HCT116 (cell line): ENCODE measurements around the gene RYR3. TPM values are rescaled to one million over a fixed set of nuclear protein-coding genes. Genes with fewer than 3 reads are reported as not detected.
A peak's percentile ranks its signal among the peaks of the same experiment; 100 is the strongest.

Experiments
- ATAC-seq: fragments of 200-7000 bp; cut with Tn5 transposase; 2 replicates; pipeline ENCODE4 v1.9.1; 2020; ENCODE audit warnings: mild to moderate bottlenecking, moderate library complexity
- BruUV-seq: library from RNA; stranded (reverse); fragments of 400-500 nt; replicated peaks from 2 replicates; lab custom pipeline; 2021; lab: Mats Ljungman, UMichigan
- CTCF ChIA-PET: fragments of 300-600 bp; sonication (Branson Sonifier 250); formaldehyde crosslinking; loops from one replicate; lab custom pipeline; 2021; ENCODE audit warnings: antibody characterized with exemption; lab: Charles Lee
- POLR2A ChIA-PET: fragments of 300-600, 350-600 bp; sonication (Branson Sonifier 250); formaldehyde crosslinking; loops from one replicate; lab custom pipeline; 2021; ENCODE audit warnings: antibody characterized with exemption; lab: Charles Lee
- RAD21 ChIA-PET, 2 experiments: fragments of 300-600 bp; sonication (Branson Sonifier 250); formaldehyde crosslinking; loops; one replicate each; lab custom pipeline; 2023; ENCODE audit warnings: low total read pairs in 2 of 2; ENCODE audit not compliant: uncharacterized antibody in 2 of 2, unreplicated experiment in 2 of 2, low non-redundant PET in 1 of 2; lab: Charles Lee
- DNase-seq: peaks from one replicate; pipeline ENCODE4 v3.0.0-alpha.2; 2010; ENCODE audit warnings: low read depth, low spot score
- H2AFZ ChIP-seq: fragments of 200-600 bp; shearing (Covaris generic), sonication (generic); 2 replicates; pipeline ENCODE4 v1.6.1; 2017; ENCODE audit warnings: low read depth, mixed run types, mixed read lengths, antibody characterized with exemption, low read length; ENCODE audit not compliant: poor library complexity, severe bottlenecking
- H3K27ac ChIP-seq: 2 replicates; pipeline ENCODE4 v1.5.1; 2012; ENCODE audit warnings: low read depth, low read length
- H3K27me3 ChIP-seq: fragments of 200-600 bp; sonication (generic); 2 replicates; pipeline ENCODE4 v1.6.1; 2016; ENCODE audit warnings: mixed run types, low read length, mixed read lengths; ENCODE audit not compliant: insufficient read depth
- H3K36me3 ChIP-seq, 2 experiments: fragments of 200-500 bp in 1 of 2; fragments of 200-600 bp in 1 of 2; sonication (Bioruptor generic) in 1 of 2; sonication (generic) in 1 of 2; 2 replicates each; pipeline versions ENCODE4 v1.5.1 to v1.6.1; 2014 to 2016; ENCODE audit warnings: low read length in 2 of 2, inconsistent platforms in 1 of 2, mixed read lengths in 1 of 2, mixed run types in 1 of 2; ENCODE audit not compliant: insufficient read depth in 2 of 2, control insufficient read depth in 1 of 2
- H3K4me1 ChIP-seq, 2 experiments: fragments of 200-600 bp in 1 of 2; sonication (generic) in 1 of 2; 2 replicates each; pipeline versions ENCODE4 v1.5.1 to v1.6.1; 2012 to 2017; ENCODE audit warnings: low read length in 2 of 2, inconsistent platforms in 1 of 2, mild to moderate bottlenecking in 1 of 2, mixed read lengths in 1 of 2, mixed run types in 1 of 2, moderate library complexity in 1 of 2; ENCODE audit not compliant: insufficient read depth in 2 of 2, control insufficient read depth in 1 of 2
- H3K4me2 ChIP-seq: fragments of 200-600 bp; sonication (generic); 2 replicates; pipeline ENCODE4 v1.6.1; 2017; ENCODE audit warnings: mixed run types, low read length, mixed read lengths
- H3K4me3 ChIP-seq, 2 experiments: fragments of 200-600 bp in 1 of 2; sonication (generic) in 1 of 2; replicated peaks in 1 of 2; 2 replicates each; pipeline ENCODE4 v1.5.1; 2011 to 2016; ENCODE audit warnings: low read length in 2 of 2, control low read depth in 1 of 2, low read depth in 1 of 2, mild to moderate bottlenecking in 1 of 2, mixed read lengths in 1 of 2, mixed run types in 1 of 2
- H3K79me2 ChIP-seq: fragments of 200-600 bp; sonication (generic); 2 replicates; pipeline ENCODE4 v1.6.1; 2017; ENCODE audit warnings: mild to moderate bottlenecking, mixed run types, low read length, moderate library complexity, mixed read lengths; ENCODE audit not compliant: insufficient read depth
- H3K9ac ChIP-seq: fragments of 200-600 bp; sonication (generic); 2 replicates; pipeline ENCODE4 v1.6.1; 2016; ENCODE audit warnings: low read length, mixed read lengths
- H3K9me2 ChIP-seq: fragments of 200-600 bp; sonication (generic), shearing (Covaris generic); 2 replicates; pipeline ENCODE4 v1.6.1; 2017; ENCODE audit warnings: mixed run types, mild to moderate bottlenecking, moderate library complexity; ENCODE audit not compliant: insufficient read depth
- H3K9me3 ChIP-seq, 2 experiments: fragments of 200-500 bp in 1 of 2; fragments of 200-600 bp in 1 of 2; sonication (Bioruptor generic) in 1 of 2; sonication (generic) in 1 of 2; 2 replicates each; pipeline ENCODE4 v1.6.1; 2014 to 2017; ENCODE audit warnings: low read length in 2 of 2, mixed read lengths in 2 of 2, inconsistent platforms in 1 of 2, low read depth in 1 of 2, mild to moderate bottlenecking in 1 of 2, mixed run types in 1 of 2, moderate library complexity in 1 of 2; ENCODE audit not compliant: control insufficient read depth in 1 of 2, insufficient read depth in 1 of 2
- H4K20me1 ChIP-seq: fragments of 200-600 bp; sonication (generic), shearing (Covaris generic); 2 replicates; pipeline ENCODE4 v1.6.1; 2017; ENCODE audit warnings: mixed run types, mild to moderate bottlenecking, moderate library complexity; ENCODE audit not compliant: insufficient read depth
- ATF3 ChIP-seq: IDR thresholded peaks from 2 replicates; pipeline ENCODE4 v1.6.1; 2012
- CBX3 ChIP-seq: IDR thresholded peaks from 2 replicates; pipeline ENCODE4 v1.6.1; 2012; ENCODE audit warnings: low read depth
- EGR1 ChIP-seq: IDR thresholded peaks from 2 replicates; pipeline ENCODE4 v1.6.1; 2012; ENCODE audit warnings: low read depth
- ELF1 ChIP-seq: IDR thresholded peaks from 2 replicates; pipeline ENCODE4 v1.6.1; 2012; ENCODE audit warnings: low read depth, borderline replicate concordance
- EZH2phosphoT487 ChIP-seq: fragments of 200-600 bp; IDR thresholded peaks from 2 replicates; pipeline ENCODE4 v1.6.1; 2018; ENCODE audit warnings: antibody characterized with exemption, borderline replicate concordance
- FOSL1 ChIP-seq: IDR thresholded peaks from 2 replicates; pipeline ENCODE4 v1.6.1; 2012; ENCODE audit warnings: low read depth
- POLR2A ChIP-seq: IDR thresholded peaks from 2 replicates; pipeline ENCODE4 v1.7.0; 2011; ENCODE audit warnings: borderline replicate concordance; ENCODE audit not compliant: insufficient read depth, insufficient read length; ENCODE audit errors: extremely low read depth
- POLR2AphosphoS5 ChIP-seq: IDR thresholded peaks from 2 replicates; pipeline ENCODE4 v1.6.1; 2011; ENCODE audit warnings: mild to moderate bottlenecking, low read depth, low read length, moderate library complexity
- RAD21 ChIP-seq: IDR thresholded peaks from 2 replicates; pipeline ENCODE4 v1.6.1; 2012; ENCODE audit warnings: low read depth, mild to moderate bottlenecking
- SRF ChIP-seq: IDR thresholded peaks from 2 replicates; pipeline ENCODE4 v1.6.1; 2012; ENCODE audit warnings: low read depth
- TCF7L2 ChIP-seq: IDR thresholded peaks from 2 replicates; pipeline ENCODE4 v1.7.0; 2011; ENCODE audit warnings: borderline replicate concordance, inconsistent platforms; ENCODE audit not compliant: insufficient read depth, insufficient read length; ENCODE audit errors: extremely low read depth
- YY1 ChIP-seq: IDR thresholded peaks from 2 replicates; pipeline ENCODE4 v1.6.1; 2011; ENCODE audit warnings: low read length, low read depth, moderate library complexity, mild to moderate bottlenecking; ENCODE audit not compliant: insufficient replicate concordance; ENCODE audit errors: extremely low read depth
- ZFX ChIP-seq: fragments of 450-650 bp; IDR thresholded peaks from 2 replicates; pipeline ENCODE4 v1.6.1; 2017
- intact Hi-C: fragments of 100-400 bp; cut with micrococcal nuclease; formaldehyde crosslinking; loops from 2 replicates; pipeline ENCODE4 v1.10.0; 2022
- total RNA-seq: library from RNA; stranded (reverse); gene quantifications from one replicate; pipeline ENCODE4 v1.2.1, GENCODE V29; 2021; ENCODE audit not compliant: unreplicated experiment
- TF ChIP-seq, protein P1 (sequence below): IDR thresholded peaks from 2 replicates; pipeline ENCODE4 v1.6.1; 2012; ENCODE audit warnings: low read depth

RYR3 gene
- total RNA-seq, 1 experiment from 2014 or later: not detected

GRCh38 chr15:33859992-33860545, 549.3 kb downstream of the RYR3 start:
- no peak overlapping the region for H3K27ac ChIP-seq
- BruUV-seq: no TSS peak
- DNase-seq (no peak), ATAC-seq (no peak)
- no peaks in the 10 kb centered on the region for H3K79me2 ChIP-seq
- no peaks in the 10 kb centered on the region for H3K27me3 ChIP-seq
- no peaks in the 10 kb centered on the region for H4K20me1 ChIP-seq
- intact Hi-C loops: no loop called here
- H3K9ac ChIP-seq: no peak overlapping the region
- CTCF ChIA-PET: no interaction called here
- H3K4me2 ChIP-seq: no peak overlapping the region
- POLR2A ChIA-PET: no interaction called here
- no peaks in the 10 kb centered on the region for H3K9me2 ChIP-seq
- H3K4me1 ChIP-seq: peaks cover 0 to 10% of the 10 kb centered on the region in 2 experiments; a peak in 2 of 4 replicates
- H3K9me3 ChIP-seq: no peaks in the 10 kb centered on the region
- no peak overlapping the region for H3K4me3 ChIP-seq
- no peak for TF ChIP-seq TCF7L2
- TF ChIP-seq POLR2A: no peak
- TF ChIP-seq SRF: no peak
- no peak for TF ChIP-seq EZH2phosphoT487
- TF ChIP-seq POLR2AphosphoS5: no peak
- no peak for TF ChIP-seq YY1
- TF ChIP-seq CBX3: no peak
- no peak for TF ChIP-seq ELF1
- RAD21 ChIA-PET: interaction anchor here in 1 of 2 experiments (0.6 kb wide), 1 partner anchor 104 kb away, joined by 3 read pairs; no protein-coding TSS in a partner anchor
- no peak overlapping the region for H2AFZ ChIP-seq
- H3K36me3 ChIP-seq: no peaks in the 10 kb centered on the region

GRCh38 chr15:33860754-33861153, 550.0 kb downstream of the RYR3 start:
- intact Hi-C loops: no loop called here

More at GRCh38 chr15:33860754-33861153, 550.0 kb downstream of the RYR3 start:
- Histone ChIP-seq H3K9me2 (no peaks in the 10 kb centered on the region), H3K27me3 (no peaks in the 10 kb centered on the region), H3K4me2 (no peak overlapping the region), H3K27ac (no peak overlapping the region), H3K79me2 (no peaks in the 10 kb centered on the region), H4K20me1 (no peaks in the 10 kb centered on the region), H3K9me3 (no peaks in the 10 kb centered on the region), H2AFZ (no peak overlapping the region), H3K9ac (no peak overlapping the region), H3K36me3 (no peaks in the 10 kb centered on the region), H3K4me1 (peaks cover 0 to 10% of the 10 kb centered on the region in 2 experiments; a peak in 2 of 4 replicates), H3K4me3 (no peak overlapping the region)
- peak; percentile 81 for ATAC-seq
- TF ChIP-seq SRF (no peak), ZFX (no peak), POLR2AphosphoS5 (no peak), RAD21 (no peak), ELF1 (no peak), POLR2A (no peak), EGR1 (no peak), ATF3 (no peak), FOSL1 (no peak)
- TF ChIP-seq, protein P1, sequence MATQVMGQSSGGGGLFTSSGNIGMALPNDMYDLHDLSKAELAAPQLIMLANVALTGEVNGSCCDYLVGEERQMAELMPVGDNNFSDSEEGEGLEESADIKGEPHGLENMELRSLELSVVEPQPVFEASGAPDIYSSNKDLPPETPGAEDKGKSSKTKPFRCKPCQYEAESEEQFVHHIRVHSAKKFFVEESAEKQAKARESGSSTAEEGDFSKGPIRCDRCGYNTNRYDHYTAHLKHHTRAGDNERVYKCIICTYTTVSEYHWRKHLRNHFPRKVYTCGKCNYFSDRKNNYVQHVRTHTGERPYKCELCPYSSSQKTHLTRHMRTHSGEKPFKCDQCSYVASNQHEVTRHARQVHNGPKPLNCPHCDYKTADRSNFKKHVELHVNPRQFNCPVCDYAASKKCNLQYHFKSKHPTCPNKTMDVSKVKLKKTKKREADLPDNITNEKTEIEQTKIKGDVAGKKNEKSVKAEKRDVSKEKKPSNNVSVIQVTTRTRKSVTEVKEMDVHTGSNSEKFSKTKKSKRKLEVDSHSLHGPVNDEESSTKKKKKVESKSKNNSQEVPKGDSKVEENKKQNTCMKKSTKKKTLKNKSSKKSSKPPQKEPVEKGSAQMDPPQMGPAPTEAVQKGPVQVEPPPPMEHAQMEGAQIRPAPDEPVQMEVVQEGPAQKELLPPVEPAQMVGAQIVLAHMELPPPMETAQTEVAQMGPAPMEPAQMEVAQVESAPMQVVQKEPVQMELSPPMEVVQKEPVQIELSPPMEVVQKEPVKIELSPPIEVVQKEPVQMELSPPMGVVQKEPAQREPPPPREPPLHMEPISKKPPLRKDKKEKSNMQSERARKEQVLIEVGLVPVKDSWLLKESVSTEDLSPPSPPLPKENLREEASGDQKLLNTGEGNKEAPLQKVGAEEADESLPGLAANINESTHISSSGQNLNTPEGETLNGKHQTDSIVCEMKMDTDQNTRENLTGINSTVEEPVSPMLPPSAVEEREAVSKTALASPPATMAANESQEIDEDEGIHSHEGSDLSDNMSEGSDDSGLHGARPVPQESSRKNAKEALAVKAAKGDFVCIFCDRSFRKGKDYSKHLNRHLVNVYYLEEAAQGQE: no peak
- no TSS peak for BruUV-seq
- peak; percentile 13 for DNase-seq
- CTCF ChIA-PET: no interaction called here
- RAD21 ChIA-PET: interaction anchor here in 1 of 2 experiments (0.6 kb wide), 1 partner anchor 103 kb away, joined by 3 read pairs; no protein-coding TSS in a partner anchor
- POLR2A ChIA-PET: no interaction called here
